ENCODE results near the gene CFAP97.

CFAP97 gene

DNA sequence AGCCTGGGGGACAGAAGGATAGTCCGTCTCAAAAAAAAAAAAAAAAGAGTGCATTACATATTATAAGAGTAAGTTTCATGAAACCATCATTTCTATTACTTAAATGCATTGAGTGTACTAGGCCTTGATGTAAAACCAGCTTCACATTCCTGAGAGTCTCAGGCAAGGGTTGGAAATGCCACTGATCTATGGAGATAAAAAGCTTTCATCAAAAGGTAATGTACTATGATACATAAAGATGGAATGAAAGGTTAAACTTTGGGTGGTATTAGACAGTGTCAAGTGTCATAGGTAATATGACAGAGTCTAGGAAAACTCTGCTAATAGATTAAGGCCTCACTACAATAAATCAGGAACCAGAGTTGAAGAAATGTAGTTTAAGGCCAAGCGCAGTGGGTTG is 7.4 kb downstream of the CFAP97 start:
- DNase-seq: no peak

DNA sequence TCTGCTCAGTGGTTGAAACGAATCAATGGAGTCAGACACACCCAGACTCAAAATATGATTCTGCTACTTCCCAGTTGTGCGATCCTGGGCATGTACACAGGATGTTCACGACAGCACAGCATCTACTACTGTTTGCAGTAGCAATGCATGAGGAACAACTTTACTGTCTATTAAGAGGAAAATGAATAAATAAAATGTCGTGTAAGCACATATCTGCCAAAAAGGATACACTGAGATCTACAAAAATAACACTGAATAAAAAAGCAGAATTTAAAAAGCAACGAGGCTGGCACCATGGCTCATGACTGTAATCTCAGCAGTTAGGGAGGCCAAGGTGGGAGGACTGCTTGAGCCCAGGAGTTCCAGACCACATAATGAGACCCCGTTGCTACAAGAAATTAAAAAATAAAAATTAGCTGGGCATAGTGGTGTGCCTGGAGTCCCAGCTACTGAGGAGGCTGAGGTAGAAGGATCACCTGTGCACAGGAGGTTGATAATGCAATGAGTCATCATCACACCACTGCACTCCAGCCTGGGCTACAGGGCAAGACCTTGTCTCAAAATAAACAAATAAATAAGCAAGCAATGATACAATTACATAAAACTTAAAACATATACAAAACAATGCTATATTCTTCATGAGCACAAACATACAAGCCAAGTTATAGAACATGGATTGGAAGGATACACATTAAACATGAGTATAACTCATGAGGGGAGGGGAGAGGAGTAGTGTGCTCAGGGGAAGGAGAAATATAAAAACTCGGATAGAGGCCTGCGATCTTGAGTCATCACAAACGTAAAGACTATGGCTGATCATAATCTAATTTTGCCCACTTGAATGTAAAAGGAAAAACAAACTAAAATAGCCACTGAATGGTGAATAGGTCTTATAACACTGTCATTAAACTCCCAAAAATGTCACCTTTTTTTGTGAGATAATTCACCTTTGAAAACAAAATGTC is 8.6 kb downstream of the CFAP97 start:
- DNase-seq: no peak

DNA sequence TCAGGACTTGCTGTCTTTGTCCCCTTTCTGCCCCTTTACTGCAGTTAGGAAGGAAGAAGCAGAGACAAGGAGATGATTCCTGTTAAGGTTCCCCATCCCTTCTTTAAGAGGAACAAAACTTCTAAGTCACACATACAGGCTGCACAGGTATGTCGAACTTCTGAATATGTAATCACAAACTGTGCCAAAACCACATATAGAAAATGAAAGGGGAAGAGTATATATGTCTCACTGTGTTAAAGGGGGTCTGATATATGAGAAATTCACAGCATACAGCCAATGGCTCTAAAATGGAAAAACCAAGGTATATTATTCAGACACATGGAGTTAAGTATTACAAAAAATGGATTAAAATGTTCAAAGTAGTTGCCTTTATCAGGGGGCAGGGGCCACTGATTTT is 11.7 kb downstream of the CFAP97 start:
- no peak for DNase-seq

DNA sequence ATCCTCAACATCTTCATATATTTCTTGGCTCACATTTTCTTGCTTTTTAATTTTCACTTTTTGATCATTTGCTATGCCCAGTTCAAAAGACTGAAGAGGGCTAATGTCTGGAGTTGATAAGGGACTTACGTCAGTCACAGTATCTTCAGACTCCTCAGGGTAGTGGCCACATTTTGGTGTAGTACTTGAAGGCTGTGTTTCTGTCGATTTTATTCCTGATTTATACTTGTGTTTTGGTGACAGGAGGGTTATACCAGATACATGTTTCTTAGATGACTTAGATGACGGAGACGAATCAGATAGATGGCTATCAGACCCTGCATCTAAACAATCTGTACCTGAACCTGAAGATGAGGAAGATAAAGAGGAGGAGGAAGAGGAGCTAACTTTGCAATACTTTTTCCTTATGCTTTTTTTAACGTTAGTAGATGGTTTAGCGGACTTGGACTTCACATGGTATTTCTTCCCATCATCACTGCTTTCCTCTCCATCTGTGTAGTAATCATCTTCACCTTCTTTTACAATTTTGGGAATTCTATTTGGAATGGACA is 13.4 kb downstream of the CFAP97 start:
- DNase-seq: no peak

DNA sequence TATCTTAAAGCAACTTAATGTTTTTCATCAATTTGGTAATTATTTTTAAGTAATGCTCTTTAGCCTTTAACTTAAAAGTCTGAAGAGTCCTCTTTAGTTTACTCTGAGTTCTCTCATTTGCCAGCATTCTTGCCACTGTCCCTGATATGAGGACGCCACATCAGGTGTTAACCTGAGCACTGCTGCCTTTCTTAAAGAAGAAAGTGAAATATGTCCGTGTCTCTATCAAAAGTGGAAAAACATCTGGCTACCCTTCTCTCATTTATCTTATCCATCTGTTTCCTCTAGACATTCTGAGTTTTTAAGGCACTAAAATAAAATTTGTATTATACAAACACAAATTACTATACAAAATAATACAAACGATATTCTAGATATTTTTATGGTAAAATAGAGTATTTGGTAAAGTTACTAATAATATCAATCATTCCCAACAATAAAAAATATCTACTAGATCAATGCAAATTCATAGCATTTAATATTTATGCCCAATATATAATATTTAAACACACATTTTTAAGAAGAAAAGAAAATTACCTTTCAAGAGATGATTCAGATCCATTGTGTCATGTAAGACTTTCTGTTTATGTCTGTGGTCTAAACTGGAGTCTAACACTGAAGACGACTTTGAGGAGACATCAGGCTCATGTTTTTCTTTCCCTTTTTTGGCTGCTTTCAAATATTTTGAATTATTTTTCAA is 14.0 kb downstream of the CFAP97 start:
- DNase-seq: no peak

DNA sequence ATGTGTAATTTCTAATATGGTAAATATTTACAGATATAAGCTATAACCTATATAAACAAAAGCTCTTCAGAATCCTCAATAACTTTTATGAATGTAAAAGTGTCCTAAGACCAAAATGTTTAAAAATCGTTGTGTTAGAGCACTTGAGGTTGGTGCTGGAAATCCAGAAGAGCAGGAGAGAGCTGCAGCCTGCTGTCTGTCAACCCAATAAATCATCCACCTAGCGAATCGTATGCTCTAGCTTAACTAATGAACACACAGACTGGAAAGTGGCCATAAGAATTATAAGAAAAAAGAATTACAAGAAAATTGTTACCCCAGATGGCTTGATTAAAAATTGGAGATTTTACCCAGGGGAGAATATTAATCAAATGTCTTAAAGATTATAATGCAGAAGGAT is 17.0 kb downstream of the CFAP97 start:
- DNase-seq: no peak

DNA sequence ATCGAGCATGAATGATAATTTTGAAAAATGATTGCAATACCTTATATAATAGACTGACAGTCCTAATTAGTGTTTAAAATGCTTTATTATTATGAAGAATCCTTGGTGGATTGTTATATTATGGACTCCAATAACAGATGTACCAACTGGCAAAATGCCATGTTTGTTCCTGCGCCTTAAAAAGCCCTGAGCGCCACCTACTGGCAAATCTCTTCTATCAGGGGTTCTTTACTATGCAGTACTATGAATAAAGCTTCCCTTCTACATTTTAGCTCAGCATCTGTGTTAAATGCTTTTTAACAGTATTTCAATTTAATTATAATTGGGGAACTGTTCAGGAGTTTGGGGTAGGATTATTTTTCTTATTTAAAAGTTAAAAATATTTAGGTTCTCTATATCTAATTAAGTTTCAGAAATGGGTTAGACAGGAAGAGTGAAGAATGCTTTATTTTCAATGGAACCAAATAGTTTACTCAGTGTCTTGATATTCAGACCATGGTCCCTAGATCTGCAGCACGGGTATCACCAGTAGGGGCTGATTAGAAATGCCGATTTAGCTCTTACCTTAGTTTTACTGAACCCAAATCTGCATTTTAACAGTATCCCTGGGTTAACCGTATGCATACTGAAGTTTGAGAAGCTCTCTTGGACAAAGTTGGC is 20.0 kb downstream of the CFAP97 start:
- peak; percentile 78 for DNase-seq

DNA sequence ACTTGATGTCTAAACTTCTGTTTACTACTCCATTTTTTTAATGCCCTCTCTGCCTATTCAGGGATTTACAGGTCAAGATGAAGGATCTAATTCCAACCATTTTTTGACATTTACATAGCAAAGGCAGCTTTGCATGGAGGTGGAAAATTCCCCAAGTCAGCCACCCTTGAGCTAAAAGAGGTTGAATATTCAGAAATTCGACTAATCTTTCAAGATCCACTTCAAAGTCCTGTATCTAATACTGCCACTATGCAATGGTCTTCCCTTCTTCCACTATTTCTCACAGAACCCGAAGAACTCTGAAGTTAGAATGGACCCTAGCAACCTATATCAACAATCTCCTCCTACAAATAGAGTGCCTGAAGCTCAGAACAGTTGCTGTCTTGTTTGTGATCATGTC is 21.6 kb downstream of the CFAP97 start:
- no peak for DNase-seq

DNA sequence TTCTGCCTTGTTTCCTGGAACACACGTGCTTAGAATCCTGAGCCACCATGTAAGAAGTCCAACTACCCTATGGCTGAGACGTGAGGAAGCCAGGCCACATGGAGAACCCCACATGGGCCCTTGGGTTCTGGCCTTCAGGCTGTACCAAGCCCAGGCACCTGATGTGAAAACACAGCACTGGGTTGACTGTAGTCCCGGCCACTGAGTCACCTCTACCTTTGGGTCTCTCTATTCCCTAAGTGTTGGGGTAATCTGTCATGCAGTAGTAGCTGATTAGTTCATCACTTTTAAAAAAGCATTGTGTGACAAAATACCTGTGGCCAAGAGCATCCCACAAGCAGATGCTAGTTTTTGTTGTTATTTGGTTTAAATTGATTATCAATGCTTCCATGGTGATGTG is 24.3 kb downstream of the CFAP97 start:
- no peak for DNase-seq

DNA sequence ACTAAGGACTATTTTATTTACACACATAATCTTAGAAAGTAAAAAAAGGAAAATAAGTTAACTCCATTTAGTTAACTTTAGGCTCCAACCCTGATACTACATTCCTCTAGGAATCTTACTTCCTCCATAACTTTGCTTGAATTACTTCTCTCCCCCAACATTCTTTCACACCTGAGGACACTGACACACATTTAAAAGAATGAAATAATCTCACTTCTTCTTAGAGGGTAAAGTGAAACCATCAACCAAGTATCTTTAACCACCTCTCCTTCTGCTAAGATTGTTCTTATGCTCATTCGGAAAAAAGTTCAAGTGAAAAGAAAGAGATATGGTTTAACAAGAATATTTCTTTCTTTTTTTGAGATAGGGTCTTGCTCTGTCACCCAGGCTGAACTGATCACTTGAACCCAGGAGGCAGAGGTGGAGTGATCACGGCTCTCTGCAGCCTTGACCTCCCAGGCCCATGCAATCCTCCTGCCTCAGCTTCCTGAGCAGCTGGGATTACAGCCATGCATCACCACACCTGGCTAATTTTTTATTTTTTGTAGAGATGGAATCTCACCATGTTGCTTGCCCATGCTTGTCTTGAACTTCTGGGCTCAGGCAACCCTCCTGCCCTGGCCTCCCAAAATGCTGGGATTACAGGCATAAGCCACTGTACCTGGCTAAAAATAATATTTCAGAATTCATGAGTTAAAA is 32.3 kb downstream of the CFAP97 start:
- DNase-seq: no peak

DNA sequence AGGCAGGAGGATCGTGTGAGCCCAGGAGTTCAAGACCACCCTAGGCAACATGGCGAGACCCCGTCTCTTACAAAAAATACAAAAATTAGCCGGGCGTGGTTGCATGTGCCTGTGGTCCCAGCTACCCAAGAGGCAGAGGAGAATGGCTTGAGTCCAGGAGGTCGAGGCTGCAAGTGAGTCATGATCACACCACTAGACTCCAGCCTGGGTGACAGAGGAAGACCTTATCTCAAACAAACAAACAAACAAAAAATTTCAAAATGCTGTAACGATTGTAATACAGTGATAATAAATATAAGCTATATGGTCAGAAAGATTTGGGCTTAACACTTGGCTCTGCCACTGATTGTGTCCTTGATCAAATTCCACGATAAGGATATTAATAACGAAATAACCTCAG is 36.6 kb downstream of the CFAP97 start:
- DNase-seq: no peak

DNA sequence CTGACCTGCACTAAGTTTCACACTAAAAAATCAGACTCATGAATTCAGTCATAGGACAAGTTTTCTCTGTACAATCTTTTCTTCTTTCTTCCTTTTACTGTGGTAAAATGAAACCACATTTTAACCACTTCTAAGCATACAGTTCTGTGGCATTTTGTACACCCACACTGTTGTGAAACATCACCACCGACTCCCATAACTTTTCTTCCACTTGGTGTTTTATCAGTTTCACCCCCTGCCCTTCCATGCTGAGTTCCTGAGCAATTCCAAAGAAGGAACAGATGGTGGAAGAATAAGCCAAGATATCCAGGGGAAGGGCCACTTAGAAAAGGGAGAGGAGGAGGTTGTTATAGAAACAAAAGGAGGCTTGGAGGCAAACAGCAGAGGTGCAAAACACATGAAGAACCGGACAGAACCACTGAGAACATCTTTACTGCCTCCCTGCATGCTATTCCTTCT is 38.2 kb downstream of the CFAP97 start:
- no peak for DNase-seq

DNA sequence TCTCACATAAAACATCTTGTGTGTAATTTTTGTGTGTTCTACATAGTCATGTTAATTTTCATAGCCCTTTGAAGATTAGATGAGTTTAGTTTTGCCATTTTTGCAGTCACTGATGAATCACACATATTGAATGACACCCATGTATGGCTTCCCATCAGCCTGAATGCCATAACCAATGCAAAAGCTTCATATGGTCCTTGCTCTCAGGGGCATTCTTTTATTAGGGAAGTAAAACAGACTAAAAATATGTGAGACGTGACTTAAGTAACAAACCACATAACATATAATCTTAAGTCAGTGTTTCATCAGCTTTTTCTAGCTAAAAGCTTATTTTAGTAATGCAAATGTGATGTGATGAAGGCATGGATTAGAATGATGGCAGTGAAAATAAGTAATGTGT is 52.5 kb downstream of the CFAP97 start:
- DNase-seq: no peak

DNA sequence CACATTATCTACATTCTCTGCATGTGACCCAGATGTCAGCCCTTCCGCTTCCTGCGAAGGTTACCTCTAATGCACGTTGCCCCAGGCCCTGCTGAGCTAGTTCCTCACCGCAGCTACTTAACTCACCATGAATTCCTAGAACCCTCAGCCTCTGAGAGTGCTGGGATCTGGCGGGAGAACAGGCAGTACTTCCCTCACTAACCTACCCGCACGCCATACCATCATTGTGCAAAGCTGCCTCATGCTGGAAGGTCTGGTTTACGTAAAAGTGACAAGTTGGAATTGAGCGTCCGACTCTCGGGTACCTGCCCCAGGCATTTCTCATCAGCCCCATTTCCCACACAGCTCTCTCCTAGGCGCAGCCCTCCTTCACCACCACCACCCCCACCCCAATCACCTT is 54.4 kb downstream of the CFAP97 start:
- no peak for DNase-seq

DNA sequence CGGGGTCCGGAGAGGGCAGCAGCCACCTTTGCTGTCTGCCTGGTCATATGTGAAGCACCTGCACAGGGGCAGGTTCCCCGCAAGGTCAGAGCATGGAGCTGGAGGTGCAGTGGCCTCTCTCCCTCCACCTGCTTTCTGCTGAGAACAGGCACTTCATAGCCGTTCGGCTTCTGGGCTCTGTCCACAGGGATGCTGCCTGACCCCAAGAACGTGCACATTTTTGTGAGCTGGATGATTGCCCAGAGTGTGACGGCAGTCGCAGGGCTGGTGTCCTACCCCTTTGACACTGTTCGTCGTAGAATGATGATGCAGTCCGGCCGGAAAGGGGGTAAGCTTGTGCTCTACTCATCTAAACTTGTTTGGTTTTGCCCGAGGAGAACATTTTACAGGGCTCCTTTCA is 58.2 kb downstream of the CFAP97 start:
- no peak for DNase-seq

DNA sequence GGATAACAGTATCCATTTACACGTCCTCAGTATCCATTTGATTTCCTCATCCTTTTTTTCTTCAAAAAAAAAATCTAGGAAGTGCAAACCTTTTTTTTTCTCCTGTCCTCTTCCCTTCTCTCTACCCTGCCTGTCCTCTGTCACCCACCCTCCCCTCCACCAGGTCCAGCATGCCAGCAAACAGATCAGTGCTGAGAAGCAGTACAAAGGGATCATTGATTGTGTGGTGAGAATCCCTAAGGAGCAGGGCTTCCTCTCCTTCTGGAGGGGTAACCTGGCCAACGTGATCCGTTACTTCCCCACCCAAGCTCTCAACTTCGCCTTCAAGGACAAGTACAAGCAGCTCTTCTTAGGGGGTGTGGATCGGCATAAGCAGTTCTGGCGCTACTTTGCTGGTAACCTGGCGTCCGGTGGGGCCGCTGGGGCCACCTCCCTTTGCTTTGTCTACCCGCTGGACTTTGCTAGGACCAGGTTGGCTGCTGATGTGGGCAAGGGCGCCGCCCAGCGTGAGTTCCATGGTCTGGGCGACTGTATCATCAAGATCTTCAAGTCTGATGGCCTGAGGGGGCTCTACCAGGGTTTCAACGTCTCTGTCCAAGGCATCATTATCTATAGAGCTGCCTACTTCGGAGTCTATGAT is 59.1 kb downstream of the CFAP97 start:
- DNase-seq: no peak

DNA sequence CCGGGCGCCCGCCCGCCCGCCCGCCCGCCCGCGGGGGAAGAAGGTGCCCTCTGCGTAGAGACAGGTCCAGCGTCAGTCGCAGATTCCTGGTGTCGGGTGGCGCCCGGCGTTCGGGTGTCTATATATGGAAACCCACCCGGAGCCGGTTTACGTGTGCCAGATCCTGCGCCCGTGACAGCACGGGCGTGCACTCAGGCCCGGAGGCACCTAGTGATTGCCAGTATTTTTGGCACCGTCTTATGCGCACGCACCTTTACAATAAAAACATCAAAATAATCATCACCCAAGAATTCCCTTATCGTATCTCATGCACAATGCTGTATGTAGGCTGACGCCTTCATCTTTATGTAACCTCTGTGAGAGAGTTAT is 60.2 kb downstream of the CFAP97 start:
- peak; percentile 65 for DNase-seq

DNA sequence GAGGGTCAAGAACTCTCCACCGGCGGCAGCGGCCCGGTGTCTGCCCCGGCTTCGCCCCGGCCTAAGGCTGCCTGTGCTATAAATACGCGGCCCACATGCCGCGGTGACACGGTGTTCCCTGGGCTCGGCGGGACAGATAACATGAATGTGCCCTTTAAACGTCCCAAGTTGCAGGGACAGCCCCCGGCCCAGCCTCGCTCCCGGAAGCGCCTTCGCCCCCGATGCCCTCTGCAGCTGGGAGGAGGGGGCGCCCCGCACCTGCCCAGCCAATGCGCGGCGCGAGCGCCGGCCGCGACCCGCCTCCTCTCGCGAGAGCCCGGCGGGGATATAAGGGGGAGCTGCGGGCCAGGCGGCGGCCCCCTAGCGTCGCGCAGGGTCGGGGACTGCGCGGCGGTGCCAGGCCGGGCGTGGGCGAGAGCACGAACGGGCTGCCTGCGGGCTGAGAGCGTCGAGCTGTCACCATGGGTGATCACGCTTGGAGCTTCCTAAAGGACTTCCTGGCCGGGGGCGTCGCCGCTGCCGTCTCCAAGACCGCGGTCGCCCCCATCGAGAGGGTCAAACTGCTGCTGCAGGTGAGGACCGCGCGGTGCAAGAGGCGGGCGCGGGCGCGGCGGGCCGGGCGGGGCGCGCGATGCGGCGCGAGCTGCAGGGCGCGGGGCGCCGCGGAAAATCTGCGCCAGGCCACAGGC is 60.7 kb downstream of the CFAP97 start, which contains the start of gene SLC25A4:
Gene SLC25A4 (plus strand): TSS at position 355 of the 689 bp plus-strand sequence. CDS start 107 bp downstream, at position 462.
- peak; percentile 96 for DNase-seq

DNA sequence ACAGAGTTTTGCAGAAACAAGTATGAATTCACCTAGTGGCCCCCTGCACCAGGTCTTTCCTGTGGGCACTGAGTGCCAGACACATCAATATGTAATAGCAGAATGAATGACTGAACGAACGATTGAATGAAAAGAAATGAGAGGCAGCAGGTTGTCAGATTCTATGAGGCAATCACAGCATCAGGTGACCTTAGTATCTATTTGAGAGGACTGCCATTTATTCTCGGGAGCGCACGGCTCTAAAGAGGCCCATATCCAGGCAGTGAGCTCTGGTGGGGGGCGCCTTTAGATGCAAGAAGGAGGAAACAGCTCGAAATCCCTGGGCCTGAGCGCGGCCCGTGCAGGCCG is 61.3 kb downstream of the CFAP97 start:
- DNase-seq: no peak

DNA sequence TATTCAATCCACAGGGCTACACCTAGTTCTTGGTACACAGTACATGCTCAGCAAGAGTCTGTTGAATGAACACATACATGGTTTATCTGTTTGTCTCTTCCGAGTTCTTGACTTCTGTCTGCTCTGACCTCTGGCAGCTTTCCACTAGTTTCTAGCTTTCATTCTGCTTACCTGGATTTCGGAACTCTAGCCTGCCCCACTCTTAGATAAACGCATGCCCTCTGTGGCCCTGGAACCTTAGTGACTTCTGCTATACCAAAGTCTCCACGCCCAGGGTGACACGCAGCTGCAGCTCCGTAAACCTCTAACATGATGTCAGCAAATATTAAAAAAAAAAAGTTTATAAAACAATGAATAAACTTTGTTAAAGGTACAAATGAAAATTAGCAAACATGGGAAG is 62.0 kb downstream of the CFAP97 start:
- no peak for DNase-seq

DNA sequence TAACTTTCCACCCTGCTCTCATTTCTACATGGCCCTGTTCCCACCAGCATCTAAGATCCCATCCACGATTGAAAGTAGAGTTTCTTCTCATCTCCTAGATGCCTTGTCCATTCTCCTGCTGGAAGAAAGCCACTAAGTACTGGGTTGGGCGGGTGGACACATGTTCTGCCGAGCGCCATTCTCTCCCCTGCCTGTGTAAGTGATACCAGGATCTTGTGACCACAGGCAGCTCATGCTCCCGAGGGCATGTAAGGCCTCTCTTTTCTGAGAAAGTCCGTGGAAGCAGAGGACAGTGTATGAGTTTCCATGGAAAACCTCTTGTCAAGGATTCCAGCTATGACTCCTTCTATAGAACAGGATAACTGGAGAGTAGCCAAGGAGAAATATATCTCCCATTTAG is 64.1 kb downstream of the CFAP97 start:
- no peak for DNase-seq

DNA sequence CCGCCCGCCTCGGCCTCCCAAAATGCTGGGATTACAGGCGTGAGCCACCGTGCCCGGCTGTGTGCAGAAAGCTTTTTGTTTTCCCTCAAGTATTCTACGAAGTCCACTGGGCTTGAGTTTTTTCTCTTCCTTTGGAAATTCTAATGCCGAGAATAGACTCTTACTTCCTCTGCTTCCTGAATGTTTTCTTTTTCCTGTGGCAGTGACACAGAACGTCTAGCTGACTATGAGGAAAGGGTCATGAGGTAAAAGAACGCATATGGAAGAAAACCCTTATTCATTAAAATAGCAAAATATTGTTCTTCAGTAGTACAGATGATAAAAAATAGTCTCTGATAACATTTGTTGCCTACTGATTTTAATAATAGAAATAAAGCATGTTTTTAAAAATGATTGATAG is 65.6 kb downstream of the CFAP97 start:
- DNase-seq: no peak

Measured in activated CD8-positive, alpha-beta memory T cell treated with anti-CD3 and anti-CD28 coated beads, Interleukin-2, amount 50 U/mL, for 48 hours (primary cell).